Progenitor cell of endocrine pancreas (in vitro differentiated cells): ENCODE results near the gene CNOT10. TPM values are rescaled to one million over a fixed set of nuclear protein-coding genes. Genes with fewer than 3 reads are reported as not detected.
"Not testable (repeated sequence)": the region's sequence is repeated elsewhere in the genome, so short reads cannot be mapped to it uniquely, and the experiment has no call there.

ENCODE experiments used
- DNase-seq: peaks from one replicate; pipeline ENCODE4 v3.0.0; 2021; ENCODE audit warnings: low spot score; ENCODE audit not compliant: unreplicated experiment
- H3K27ac Mint-ChIP-seq: 2 replicates; pipeline ENCODE4 v1.8.0; 2021; ENCODE audit warnings: mild to moderate bottlenecking, moderate library complexity, mixed read lengths
- H3K27me3 Mint-ChIP-seq: 2 replicates; pipeline ENCODE4 v1.8.0; 2021; ENCODE audit warnings: mixed read lengths
- H3K36me3 Mint-ChIP-seq: 2 replicates; pipeline ENCODE4 v1.8.0; 2022; ENCODE audit warnings: mixed read lengths; ENCODE audit not compliant: insufficient read depth
- H3K4me1 Mint-ChIP-seq: 2 replicates; pipeline ENCODE4 v1.8.0; 2021; ENCODE audit warnings: low read depth, mixed read lengths
- H3K4me3 Mint-ChIP-seq: 2 replicates; pipeline ENCODE4 v1.8.0; 2021; ENCODE audit warnings: low read depth, mild to moderate bottlenecking, moderate library complexity, mixed read lengths
- H3K9me3 Mint-ChIP-seq: 2 replicates; pipeline ENCODE4 v1.8.0; 2021; ENCODE audit warnings: low read depth, mixed read lengths
- total RNA-seq: library from RNA; stranded (reverse); gene quantifications from 2 replicates; pipeline ENCODE4 v1.2.1, GENCODE V29; 2021
- TF ChIP-seq, protein P1 (sequence below): fragments of 200-600 bp; sonication (generic); IDR thresholded peaks from one replicate; pipeline ENCODE4 v1.5.0; 2021; ENCODE audit warnings: antibody characterized with exemption, mild to moderate bottlenecking; ENCODE audit not compliant: unreplicated experiment

Gene CNOT10
- total RNA-seq, 1 donor from 2014 or later: 52.5 TPM

GRCh38 chr3:32733631-32734229 lies 48.7 kb downstream of the CNOT10 start:
- TF ChIP-seq, protein P1, sequence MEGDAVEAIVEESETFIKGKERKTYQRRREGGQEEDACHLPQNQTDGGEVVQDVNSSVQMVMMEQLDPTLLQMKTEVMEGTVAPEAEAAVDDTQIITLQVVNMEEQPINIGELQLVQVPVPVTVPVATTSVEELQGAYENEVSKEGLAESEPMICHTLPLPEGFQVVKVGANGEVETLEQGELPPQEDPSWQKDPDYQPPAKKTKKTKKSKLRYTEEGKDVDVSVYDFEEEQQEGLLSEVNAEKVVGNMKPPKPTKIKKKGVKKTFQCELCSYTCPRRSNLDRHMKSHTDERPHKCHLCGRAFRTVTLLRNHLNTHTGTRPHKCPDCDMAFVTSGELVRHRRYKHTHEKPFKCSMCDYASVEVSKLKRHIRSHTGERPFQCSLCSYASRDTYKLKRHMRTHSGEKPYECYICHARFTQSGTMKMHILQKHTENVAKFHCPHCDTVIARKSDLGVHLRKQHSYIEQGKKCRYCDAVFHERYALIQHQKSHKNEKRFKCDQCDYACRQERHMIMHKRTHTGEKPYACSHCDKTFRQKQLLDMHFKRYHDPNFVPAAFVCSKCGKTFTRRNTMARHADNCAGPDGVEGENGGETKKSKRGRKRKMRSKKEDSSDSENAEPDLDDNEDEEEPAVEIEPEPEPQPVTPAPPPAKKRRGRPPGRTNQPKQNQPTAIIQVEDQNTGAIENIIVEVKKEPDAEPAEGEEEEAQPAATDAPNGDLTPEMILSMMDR: peak; percentile 80
- H3K27ac Mint-ChIP-seq: no peak overlapping the region
- no peaks in the 10 kb centered on the region for H3K27me3 Mint-ChIP-seq
- peaks cover 3% of the 10 kb centered on the region for H3K9me3 Mint-ChIP-seq
- H3K36me3 Mint-ChIP-seq: peaks cover 13% of the 10 kb centered on the region
- no peaks in the 10 kb centered on the region for H3K4me1 Mint-ChIP-seq
- no peak for DNase-seq
- H3K4me3 Mint-ChIP-seq: no peak overlapping the region

- Mint-ChIP-seq H3K36me3 (peaks cover 11% of the 10 kb centered on the region), H3K4me3 (no peak overlapping the region), H3K27ac (no peak overlapping the region), H3K9me3 (no peaks in the 10 kb centered on the region), H3K27me3 (no peaks in the 10 kb centered on the region), H3K4me1 (no peaks in the 10 kb centered on the region)
- no peak for DNase-seq
- TF ChIP-seq, protein P1: no peak
Observed at GRCh38 chr3:32734756-32735155, 49.8 kb downstream of the CNOT10 start.

GRCh38 chr3:32743470-32743869 lies 58.5 kb downstream of the CNOT10 start:
- peaks cover 23% of the 10 kb centered on the region for H3K36me3 Mint-ChIP-seq
- H3K9me3 Mint-ChIP-seq, DNase-seq, H3K27me3 Mint-ChIP-seq, H3K4me1 Mint-ChIP-seq, H3K27ac Mint-ChIP-seq, H3K4me3 Mint-ChIP-seq: not testable (repeated sequence)

DNA sequence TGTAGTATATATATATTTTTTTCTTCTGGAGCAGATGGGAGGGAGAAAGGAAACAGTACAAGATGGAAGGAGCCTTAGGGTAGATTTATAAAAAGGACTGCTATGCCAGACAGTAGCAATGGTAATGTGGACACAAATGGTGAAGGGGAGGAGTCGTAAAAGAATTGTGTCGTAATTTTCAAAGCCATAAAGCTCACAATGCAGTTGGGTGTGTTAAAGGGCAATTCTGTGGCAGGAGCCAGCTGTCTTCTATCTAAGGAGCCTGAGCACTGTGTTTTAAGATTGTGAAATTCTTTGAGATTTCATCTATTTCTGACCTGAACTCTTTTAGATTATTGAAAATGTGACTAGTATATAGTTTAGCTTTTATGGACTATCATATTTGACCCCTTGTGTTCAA lies 58.9 kb downstream of the CNOT10 start:
- no peaks in the 10 kb centered on the region for H3K4me1 Mint-ChIP-seq
- peaks cover 24% of the 10 kb centered on the region for H3K36me3 Mint-ChIP-seq
- no peak for DNase-seq
- TF ChIP-seq, protein P1: no peak
- H3K9me3 Mint-ChIP-seq: no peaks in the 10 kb centered on the region
- H3K27ac Mint-ChIP-seq: no peak overlapping the region
- H3K27me3 Mint-ChIP-seq: no peaks in the 10 kb centered on the region
- H3K4me3 Mint-ChIP-seq: no peak overlapping the region

- peaks cover 8% of the 10 kb centered on the region for H3K36me3 Mint-ChIP-seq
- no peak overlapping the region for H3K27ac Mint-ChIP-seq
- H3K4me3 Mint-ChIP-seq: no peak overlapping the region
- no peaks in the 10 kb centered on the region for H3K9me3 Mint-ChIP-seq
- no peaks in the 10 kb centered on the region for H3K27me3 Mint-ChIP-seq
- DNase-seq: no peak
- H3K4me1 Mint-ChIP-seq: no peaks in the 10 kb centered on the region
- TF ChIP-seq, protein P1: no peak
Observed at GRCh38 chr3:32751377-32751776, 66.4 kb downstream of the CNOT10 start.

- Mint-ChIP-seq H3K4me3 (no peak overlapping the region), H3K4me1 (peaks cover 16% of the 10 kb centered on the region), H3K9me3 (peaks cover 4% of the 10 kb centered on the region), H3K27ac (peak overlapping the region; percentile 16), H3K36me3 (peaks cover 10% of the 10 kb centered on the region), H3K27me3 (no peaks in the 10 kb centered on the region)
- TF ChIP-seq, protein P1: no peak
- DNase-seq: no peak
Observed at GRCh38 chr3:32755761-32756160, 70.8 kb downstream of the CNOT10 start.
